Measurements from ENCODE around the gene EFCAB8. TPM values are rescaled to one million over a fixed set of nuclear protein-coding genes. Genes with fewer than 3 reads are reported as not detected.

EFCAB8 gene
- total RNA-seq, 4 donors from 2014 or later = not detected

DNA sequence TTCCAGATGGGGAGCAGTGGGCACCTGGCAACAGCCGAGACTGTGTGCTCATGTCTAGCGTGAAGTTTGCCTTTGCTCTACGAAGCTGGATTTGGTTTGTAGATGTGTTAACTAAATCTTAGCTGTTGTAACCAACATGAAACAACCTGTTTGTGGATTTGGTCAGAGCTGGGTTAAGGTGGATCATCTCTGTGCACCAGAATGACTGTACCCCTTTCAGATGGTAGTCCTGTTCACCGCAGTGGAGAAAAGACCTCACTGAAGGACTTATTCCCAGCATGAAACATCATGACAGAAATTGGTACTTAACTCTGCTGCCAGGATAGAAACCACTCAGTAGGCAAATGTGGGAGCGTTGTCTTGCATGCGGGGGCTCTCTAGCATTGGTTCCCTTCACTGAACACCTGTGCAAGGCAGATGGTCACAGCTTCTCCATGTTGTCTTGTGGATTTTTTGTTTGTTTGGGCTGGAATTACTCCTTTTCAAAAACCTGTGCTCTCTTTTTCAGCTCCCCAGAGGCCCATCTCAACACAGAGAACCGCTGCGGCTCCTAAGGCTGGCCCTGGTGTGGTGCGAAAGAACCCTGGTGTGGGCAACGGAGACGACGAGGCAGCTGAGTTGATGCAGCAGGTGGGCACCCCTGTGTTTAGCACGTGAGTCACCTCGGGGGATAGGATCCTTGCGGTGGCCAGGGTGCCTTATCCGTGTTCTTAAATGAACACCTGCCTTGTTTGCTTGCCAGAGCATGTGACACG, 19.3 kb upstream of the EFCAB8 start:
- H3K27me3 ChIP-seq = no peaks in the 10 kb centered on the region
- peaks cover 0 to 54% of the 10 kb centered on the region in 2 donors for H3K36me3 ChIP-seq
- intact Hi-C loops (cut with DNase I; ENCODE audit: low total_unique reads) (no loop called here), in situ Hi-C loops (cut with MboI; ENCODE audit: low sequenced_read_pairs in 4 of 4) (no loop called here)
- H3K9me3 ChIP-seq = no peaks in the 10 kb centered on the region
- DNase-seq (no peak), ATAC-seq (no peak)
- H3K4me3 ChIP-seq = no peak overlapping the region
- TF ChIP-seq POLR2A (IDR thresholded peaks at IDR 0.05) = no peak
- TF ChIP-seq, protein P1, sequence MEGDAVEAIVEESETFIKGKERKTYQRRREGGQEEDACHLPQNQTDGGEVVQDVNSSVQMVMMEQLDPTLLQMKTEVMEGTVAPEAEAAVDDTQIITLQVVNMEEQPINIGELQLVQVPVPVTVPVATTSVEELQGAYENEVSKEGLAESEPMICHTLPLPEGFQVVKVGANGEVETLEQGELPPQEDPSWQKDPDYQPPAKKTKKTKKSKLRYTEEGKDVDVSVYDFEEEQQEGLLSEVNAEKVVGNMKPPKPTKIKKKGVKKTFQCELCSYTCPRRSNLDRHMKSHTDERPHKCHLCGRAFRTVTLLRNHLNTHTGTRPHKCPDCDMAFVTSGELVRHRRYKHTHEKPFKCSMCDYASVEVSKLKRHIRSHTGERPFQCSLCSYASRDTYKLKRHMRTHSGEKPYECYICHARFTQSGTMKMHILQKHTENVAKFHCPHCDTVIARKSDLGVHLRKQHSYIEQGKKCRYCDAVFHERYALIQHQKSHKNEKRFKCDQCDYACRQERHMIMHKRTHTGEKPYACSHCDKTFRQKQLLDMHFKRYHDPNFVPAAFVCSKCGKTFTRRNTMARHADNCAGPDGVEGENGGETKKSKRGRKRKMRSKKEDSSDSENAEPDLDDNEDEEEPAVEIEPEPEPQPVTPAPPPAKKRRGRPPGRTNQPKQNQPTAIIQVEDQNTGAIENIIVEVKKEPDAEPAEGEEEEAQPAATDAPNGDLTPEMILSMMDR (IDR thresholded peaks at IDR 0.05 in 4 of 5, conservative IDR thresholded peaks at IDR 0.05 in 1 of 5) = no peak
- no peaks in the 10 kb centered on the region for H3K4me1 ChIP-seq
- H3K27ac ChIP-seq = no peak overlapping the region

DNA sequence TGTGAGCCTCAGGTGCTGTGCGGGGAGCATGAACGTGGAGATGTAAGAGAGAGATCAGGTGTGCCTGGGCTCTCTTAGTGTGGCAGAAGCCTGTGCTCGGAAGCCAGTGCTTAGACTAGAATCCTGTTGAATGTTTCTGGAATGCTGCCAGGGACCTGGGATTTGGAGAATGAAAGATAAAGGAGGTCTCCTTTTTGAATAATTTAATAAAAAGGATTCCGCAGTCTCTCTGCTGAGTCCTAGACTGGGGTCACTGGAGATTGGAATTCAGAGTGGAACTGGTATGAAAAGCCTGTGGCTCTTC, 18.8 kb upstream of the EFCAB8 start:
- in situ Hi-C loops (cut with MboI; ENCODE audit: low sequenced_read_pairs in 4 of 4) = no loop called here

DNA sequence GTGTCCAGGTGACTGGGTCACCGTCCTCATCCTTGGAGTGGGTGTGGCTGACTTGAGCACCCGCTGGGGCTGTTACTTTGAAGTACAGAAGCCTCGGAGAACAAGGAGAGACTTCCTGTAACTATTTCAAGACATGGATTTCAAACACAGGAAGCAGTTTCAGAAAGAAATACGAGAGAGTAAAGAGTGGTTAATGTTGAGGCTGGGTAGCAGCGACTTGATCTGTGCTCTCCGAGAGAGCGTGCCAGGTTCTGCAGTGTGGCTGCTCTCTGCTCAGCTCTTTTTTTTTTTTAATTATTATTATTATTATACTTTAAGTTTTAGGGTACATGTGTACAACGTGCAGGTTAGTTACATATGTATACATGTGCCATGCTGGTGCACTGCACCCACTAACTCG, 17.5 kb upstream of the EFCAB8 start:
- H3K4me1 ChIP-seq = no peaks in the 10 kb centered on the region
- TF ChIP-seq POLR2A (IDR thresholded peaks at IDR 0.05) = no peak
- TF ChIP-seq, protein P1 (IDR thresholded peaks at IDR 0.05 in 4 of 5, conservative IDR thresholded peaks at IDR 0.05 in 1 of 5) = no peak
- H3K27ac ChIP-seq = no peak overlapping the region
- H3K36me3 ChIP-seq = peaks cover 0 to 47% of the 10 kb centered on the region in 2 donors
- H3K4me3 ChIP-seq = no peak overlapping the region
- no peak for ATAC-seq
- in situ Hi-C loops (cut with MboI; ENCODE audit: low sequenced_read_pairs in 4 of 4) (no loop called here), intact Hi-C loops (cut with DNase I; ENCODE audit: low total_unique reads) (no loop called here)
- DNase-seq = no peak
- no peaks in the 10 kb centered on the region for H3K27me3 ChIP-seq
- H3K9me3 ChIP-seq = no peaks in the 10 kb centered on the region

More for the DNA sequence above, 18.8 kb upstream of the EFCAB8 start:
- Histone ChIP-seq H3K4me1 (no peaks in the 10 kb centered on the region), H3K27ac (no peak overlapping the region), H3K36me3 (peaks cover 0 to 54% of the 10 kb centered on the region in 2 donors), H3K27me3 (no peaks in the 10 kb centered on the region), H3K4me3 (no peak overlapping the region), H3K9me3 (no peaks in the 10 kb centered on the region)
- DNase-seq (no peak), ATAC-seq (no peak)
- TF ChIP-seq, protein P1 (IDR thresholded peaks at IDR 0.05 in 4 of 5, conservative IDR thresholded peaks at IDR 0.05 in 1 of 5) = no peak
- TF ChIP-seq POLR2A (IDR thresholded peaks at IDR 0.05) = no peak
- intact Hi-C loops (cut with DNase I; ENCODE audit: low total_unique reads) = no loop called here

DNA sequence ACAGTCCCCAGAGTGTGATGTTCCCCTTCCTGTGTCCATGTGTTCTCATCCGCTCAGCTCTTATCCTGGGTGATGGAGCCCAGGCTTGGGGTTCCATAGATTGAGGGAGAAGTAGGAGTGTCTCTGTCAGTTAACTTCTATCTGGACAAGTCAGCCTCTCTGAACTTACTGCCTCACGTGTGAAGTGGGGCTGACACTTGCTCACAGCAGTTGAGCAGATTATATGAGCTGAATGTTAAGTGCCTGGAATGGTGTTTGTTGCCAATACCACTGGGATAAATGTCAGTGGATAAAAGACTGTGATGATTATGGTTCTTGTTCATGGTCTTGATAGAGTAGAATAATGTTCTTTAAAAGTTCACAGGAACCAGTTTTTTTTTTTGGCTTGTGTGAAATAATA, 17.1 kb upstream of the EFCAB8 start:
- DNase-seq (no peak), ATAC-seq (no peak)
- H3K4me1 ChIP-seq = no peaks in the 10 kb centered on the region
- TF ChIP-seq, protein P1 (IDR thresholded peaks at IDR 0.05 in 4 of 5, conservative IDR thresholded peaks at IDR 0.05 in 1 of 5) = no peak
- TF ChIP-seq POLR2A (IDR thresholded peaks at IDR 0.05) = no peak
- H3K9me3 ChIP-seq = no peaks in the 10 kb centered on the region
- intact Hi-C loops (cut with DNase I; ENCODE audit: low total_unique reads) (no loop called here), in situ Hi-C loops (cut with MboI; ENCODE audit: low sequenced_read_pairs in 4 of 4) (no loop called here)
- H3K36me3 ChIP-seq = peaks cover 0 to 47% of the 10 kb centered on the region in 2 donors
- no peaks in the 10 kb centered on the region for H3K27me3 ChIP-seq
- H3K4me3 ChIP-seq = no peak overlapping the region
- no peak overlapping the region for H3K27ac ChIP-seq

Data from gastrocnemius medialis (tissue), 4 donors.